Hepatic stellate cell (primary cell): ENCODE data around the gene S100A14.
"Not testable (repeated sequence)": the region's sequence is repeated elsewhere in the genome, so short reads cannot be mapped to it uniquely, and the experiment has no call there.

ENCODE experiments used
- DNase-seq: peaks from one replicate; pipeline ENCODE4 v3.0.0; 2011; ENCODE audit warnings: low spot score

The S100A14 gene

DNA sequence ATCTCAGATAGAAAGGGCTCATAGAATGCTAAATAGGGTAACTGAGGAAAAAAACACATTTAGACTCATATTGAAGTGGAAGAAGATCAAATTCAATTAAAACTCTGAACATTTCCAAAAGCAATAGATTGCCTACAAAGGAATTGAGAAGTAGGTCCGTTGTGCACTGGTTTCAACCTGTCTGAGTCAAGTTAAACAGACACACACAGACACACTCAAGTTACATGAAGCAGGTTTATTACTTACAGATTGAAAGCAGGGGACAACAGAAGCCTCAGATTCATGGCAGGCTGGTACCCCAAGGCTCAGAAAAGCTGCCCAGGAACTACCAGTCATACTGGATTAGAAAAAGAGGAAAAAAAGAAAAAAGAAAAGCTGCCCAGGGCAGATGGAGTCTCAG lies 29.8 kb downstream of the S100A14 start:
- DNase-seq: no peak

DNA sequence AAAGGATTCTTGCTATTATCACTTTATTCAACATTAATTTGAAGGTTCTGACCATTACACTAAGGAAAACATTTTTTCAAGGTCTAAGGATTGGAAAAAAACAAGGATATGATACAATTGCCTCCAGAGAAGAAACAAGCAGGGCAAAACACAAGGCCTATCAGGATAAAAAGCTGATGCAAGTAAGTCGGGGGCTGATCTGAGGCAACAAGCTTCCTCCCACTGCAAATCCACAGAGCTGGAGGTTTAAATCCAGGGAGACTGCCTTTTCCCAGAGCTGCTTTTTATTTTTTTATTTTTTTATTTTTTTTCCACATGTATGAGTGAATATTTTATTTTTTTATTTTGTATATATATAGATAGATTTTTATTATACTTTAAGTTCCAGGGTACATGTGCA lies 31.1 kb downstream of the S100A14 start:
- DNase-seq: no peak

DNA sequence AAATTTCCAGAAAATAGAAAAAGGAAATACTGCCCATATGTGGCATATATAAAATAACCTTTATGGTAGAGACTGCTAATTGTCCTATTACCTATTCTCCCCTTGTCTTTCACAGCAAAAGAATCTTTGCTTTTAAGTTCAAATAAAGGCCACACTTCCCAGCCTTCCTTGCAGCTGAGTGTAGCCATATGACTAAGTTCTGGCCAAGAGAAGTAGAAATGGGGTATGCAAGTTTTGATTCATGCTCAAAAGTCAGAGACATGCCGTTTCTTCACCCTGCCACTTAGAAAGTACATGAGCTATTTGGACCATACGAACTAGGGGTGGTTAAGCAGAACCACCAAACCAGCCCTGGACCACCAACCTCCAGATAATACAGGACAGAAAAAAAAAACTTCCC lies 32.1 kb downstream of the S100A14 start:
- DNase-seq: no peak

DNA sequence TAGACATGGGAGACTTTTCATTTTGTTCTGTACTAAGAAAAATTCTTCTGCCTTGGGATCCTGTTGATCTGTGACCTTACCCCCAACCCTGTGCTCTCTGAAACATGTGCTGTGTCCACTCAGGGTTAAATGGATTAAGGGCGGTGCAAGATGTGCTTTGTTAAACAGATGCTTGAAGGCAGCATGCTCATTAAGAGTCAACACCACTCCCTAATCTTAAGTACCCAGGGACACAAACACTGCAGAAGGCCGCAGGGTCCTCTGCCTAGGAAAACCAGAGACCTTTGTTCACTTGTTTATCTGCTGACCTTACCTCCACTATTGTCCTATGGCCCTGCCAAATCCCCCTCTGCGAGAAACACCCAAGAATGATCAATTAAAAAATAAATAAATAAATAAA lies 32.6 kb downstream of the S100A14 start:
- not testable (repeated sequence) for DNase-seq

DNA sequence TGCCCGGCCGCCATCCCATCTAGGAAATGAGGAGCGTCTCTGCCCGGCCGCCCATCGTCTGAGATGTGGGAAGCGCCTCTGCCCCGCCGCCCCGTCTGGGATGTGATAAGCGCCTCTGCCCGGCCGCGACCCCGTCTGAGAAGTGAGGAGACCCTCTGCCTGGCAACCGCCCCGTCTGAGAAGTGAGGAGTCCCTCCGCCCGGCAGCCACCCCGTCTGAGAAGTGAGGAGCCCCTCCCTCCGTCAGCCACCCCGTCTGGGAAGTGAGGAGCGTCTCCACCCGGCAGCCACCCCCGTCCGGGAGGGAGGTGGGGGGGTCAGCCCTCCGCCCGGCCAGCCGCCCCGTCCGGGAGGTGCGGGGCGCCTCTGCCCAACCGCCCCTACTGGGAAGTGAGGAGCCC lies 33.3 kb downstream of the S100A14 start:
- not testable (repeated sequence) for DNase-seq

DNA sequence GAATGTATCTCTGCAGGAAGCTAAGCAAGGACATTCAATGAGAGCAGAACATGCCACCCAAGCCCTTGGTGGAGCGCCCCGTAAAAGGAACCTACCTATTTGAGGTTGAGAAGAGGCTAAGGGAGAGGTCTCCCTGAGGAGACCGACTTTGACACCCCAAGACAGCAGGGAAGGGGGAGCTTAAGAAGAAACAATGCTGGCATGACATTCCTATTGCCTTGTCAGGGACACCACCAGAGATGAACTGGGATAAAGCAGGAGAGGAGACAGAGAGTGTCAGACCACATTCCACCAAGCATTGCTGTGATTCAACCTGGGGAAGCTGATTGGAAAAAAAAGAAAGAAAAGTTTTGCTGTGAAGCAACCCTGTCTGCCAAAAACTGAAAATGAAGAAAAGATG lies 37.2 kb downstream of the S100A14 start:
- no peak for DNase-seq

DNA sequence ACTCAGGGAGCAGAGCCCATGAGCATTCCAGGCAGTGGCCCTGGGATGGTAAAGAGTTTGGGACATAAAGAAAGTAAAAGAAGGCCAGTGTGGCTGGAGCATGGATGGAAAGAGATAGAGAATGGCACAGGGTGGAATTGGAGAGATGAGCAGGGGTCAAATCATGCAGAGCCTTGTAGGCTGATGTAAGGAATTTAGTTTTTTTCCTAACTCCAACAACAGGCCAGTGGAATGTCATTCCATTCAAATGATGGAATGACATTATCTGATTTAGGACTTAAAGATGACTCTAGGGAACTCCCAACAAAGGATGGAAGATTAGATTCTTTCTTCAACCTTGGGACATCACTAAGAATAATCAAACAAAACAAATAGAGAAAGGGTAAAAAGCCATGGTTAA lies 37.6 kb downstream of the S100A14 start:
- peak; percentile 49 for DNase-seq

DNA sequence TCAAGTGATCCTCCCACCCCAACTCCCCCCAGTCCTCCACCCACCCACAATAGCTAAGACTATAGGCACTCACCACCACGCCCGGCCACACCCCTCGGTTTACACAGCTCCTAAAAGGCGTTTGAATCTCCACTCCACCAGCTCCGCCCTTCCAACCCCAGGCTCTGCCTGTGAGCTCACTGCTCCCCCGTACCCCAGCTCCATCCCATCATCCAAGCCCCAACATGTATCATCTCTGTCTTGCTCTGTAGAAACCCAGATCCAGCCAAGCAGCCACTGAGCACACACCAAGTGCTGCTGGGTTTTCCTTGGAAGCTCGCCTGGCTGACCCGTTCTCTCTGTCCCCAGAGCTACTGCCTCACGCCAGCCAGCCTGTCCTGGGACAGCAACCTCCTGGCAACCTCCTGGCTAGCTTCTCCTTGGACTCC lies 38.5 kb downstream of the S100A14 start:
- no peak for DNase-seq

DNA sequence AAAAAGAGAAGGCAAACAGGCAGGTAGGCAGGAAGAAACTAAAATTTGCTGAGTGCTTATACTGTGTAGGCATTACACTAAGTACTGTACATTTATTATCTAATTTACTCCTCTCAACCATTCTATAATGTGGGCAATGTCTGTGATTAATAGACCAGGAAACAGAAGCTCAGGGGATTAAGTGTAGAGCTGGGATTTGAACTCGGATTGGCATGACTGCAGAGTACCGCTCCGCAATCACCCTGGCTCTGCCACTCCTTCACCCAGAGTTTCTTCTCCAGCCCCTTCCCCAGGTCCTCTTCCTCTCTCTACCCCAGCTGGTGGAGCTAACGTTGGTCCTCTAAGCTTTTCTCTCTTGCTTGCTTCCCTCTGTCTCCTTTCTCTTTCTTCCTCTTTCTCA lies 39.0 kb downstream of the S100A14 start:
- DNase-seq: no peak

DNA sequence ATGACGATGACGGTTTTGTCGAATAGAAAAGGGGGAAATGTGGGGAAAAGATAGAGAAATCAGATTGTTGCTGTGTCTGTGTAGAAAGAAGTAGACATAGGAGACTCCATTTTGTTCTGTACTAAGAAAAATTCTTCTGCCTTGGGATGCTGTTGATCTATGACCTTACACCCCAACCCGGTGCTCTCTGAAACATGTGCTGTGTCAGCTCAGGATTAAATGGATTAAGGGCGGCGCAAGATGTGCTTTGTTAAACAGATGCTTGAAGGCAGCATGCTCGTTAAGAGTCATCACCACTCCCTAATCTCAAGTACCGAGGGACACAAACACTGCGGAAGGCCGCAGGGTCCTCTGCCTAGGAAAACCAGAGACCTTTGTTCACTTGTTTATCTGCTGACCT lies 40.6 kb downstream of the S100A14 start:
- DNase-seq: not testable (repeated sequence)

DNA sequence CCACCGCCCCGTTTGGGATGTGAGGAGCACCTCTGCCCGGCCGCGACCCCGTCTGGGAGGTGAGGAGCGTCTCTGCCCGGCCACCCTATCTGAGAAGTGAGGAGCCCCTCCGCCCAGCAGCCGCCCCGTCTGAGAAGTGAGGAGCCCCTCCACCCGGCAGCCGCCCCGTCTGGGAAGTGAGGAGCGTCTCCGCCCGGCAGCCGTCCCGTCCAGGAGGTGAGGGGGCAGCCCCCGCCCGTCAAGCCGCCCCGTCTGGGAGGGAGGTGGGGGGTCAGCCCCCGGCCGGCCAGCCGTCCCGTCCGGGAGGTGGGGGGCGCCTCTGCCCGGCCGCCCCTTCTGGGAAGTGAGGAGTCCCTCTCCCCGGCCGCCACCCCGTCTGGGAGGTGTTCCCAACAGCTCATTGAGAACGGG lies 41.0 kb downstream of the S100A14 start:
- not testable (repeated sequence) for DNase-seq

DNA sequence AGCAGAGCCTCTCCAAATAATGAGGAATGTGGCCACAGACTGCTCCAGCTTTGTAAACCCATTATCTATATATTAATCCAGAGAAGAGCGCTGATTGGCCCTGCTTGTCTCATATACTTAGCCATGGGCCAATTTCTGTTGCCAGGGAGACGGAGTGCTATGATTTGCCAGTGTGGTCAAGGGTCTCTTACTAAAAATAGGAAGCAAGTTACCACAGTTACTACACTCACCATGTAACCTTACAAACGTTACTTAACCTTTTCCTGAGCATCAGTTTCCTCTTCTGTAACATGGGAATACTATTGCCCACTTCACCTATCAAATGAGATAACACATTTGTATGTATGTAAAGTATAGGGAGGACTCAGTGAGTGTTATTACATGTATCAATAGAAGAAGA lies 42.8 kb downstream of the S100A14 start:
- DNase-seq: no peak

DNA sequence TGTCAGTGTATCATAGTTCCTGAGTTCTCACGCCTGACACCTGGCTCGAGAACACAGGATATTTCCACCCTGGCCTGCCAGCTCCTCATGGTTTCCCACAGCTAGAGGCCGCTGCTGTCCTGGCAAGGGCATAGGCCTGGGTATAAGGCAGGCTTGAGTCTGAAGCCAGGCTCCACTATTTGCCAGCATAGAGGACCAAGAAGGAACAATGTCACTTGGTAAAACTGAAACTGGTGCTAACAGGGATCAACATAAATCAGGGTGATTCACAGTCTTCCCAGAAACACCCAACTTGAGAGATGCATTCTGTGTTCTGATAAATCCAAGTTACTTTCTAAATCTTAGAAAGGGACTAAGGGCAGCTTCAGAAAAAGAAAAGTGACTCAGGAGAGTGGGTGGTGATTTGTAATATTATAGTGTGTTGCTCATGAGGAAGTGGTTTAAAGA lies 43.5 kb downstream of the S100A14 start:
- DNase-seq: peak; percentile 82

DNA sequence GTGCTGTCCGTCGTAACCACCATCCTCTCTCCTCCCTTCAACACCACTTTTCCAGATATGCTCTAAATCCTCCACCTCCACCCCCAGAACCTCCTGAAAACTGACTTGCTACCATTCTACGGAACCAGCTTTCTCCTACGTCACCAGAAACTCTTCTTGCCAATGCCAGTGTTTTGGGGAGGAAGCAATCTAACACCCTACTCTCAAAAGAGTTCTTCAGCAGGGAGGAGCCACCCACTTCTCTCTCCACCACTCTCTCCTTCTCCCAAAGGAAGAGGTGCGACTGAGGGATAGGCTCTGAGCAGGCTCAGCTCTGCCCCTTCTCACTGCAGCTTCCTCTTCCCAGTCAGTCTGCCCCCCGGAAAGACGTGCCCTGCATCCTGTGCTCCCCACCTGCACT lies 44.4 kb downstream of the S100A14 start:
- no peak for DNase-seq

DNA sequence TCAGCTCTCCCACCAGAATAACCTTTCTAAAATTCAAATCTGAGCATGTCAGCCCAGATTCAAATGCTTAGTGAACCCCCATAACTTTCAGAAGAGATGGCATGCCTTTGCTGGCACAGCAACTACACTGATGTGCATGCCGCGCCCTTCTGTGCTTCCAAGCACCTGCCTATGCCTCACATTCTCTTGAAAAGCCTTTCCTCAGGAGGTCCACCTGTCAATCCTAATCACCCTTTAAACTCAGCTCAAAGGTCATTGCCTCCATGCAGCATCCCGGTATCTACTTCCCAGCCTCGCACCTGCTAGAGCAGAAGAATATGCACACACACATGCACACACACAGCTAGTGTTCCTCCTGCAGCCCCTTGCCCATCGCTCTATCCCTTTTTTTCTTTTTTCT lies 45.3 kb downstream of the S100A14 start:
- no peak for DNase-seq

DNA sequence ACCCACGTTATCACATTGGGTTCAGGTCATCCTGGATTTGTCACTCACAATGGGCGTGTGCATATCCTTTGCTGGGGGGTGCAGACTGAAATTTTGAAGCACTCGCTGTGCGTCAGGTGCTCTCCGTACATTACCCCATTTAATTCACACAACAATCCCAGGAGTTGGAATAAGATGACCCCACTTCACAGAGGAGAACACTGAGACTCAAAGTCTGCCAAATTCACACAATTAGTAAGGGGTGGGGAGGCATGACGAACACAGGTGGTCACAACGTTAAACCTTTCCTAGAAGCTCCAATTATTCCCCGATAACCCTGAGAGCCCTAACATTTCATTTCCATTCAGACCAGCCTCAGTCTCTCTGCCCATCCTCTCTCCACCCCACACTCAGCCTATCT lies 46.7 kb downstream of the S100A14 start:
- DNase-seq: no peak

DNA sequence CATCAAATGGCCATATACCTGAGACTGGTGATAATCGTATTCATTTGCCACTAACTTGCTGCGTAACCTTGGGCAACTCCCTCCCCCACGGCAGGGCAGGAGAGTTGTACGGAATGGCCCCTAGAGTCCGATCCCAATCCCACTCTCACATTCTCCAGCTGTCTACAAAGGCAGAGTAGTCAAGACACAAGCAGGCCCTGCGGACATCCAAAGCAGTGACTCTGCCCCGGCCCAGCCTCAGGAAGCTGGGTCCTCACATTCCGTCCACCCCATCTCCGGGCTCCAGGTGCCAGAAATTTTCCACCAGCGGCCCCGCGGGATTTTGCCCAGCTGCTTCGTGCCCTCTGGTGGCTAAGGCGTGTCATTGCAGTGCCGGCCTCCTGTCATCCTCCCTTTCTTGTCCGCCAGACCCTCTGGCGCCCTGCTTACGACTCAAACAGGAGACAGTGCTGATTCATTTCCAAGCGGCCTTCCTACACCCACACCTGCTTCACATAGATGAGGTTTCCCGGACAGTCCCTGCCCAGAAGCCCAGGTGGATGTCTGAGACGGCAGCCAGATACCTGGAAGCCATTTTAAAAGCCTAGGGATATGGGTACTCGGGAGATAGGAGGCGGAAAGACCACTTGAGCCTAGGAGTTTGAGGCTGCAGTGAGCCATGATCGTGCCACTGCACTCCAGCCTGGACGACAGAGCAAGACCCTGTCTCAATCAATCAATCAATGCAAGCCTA lies 47.6 kb downstream of the S100A14 start:
- DNase-seq: peak; percentile 91

DNA sequence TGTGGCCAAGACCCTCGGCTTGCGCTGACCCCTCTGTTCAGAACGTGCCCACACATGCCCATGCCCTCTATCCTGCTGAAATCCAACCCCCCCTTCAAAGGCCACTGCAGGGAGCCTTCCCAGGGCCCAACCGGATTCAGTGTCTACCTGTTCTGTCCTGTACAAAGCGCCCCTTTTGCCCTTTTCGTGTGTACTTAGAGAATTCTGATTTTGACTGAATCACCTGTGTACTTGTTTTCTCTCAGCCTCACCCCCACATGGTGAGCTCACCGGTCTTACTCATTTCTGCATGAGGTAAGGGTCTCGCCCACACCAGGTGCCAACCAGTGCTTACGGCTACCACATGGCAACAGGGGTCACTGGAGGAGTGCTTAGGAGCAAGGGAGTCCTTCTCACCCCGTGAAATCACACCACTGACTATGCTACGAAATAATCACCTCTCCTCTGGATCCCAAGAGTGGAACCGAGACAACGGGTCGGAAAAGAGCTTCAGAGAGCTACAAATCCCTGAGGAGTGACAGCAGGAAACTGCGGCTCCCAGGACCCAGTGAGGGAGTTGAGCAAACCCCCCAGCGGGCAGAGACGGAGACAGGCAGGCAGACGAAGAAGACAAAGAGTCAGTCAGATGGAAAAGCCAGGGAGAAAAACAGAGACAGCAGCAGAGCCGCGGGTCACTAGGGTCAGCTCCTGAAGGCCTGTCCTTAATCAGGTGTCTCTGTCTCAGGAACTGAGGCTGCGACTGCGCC lies 48.3 kb downstream of the S100A14 start:
- DNase-seq: no peak

DNA sequence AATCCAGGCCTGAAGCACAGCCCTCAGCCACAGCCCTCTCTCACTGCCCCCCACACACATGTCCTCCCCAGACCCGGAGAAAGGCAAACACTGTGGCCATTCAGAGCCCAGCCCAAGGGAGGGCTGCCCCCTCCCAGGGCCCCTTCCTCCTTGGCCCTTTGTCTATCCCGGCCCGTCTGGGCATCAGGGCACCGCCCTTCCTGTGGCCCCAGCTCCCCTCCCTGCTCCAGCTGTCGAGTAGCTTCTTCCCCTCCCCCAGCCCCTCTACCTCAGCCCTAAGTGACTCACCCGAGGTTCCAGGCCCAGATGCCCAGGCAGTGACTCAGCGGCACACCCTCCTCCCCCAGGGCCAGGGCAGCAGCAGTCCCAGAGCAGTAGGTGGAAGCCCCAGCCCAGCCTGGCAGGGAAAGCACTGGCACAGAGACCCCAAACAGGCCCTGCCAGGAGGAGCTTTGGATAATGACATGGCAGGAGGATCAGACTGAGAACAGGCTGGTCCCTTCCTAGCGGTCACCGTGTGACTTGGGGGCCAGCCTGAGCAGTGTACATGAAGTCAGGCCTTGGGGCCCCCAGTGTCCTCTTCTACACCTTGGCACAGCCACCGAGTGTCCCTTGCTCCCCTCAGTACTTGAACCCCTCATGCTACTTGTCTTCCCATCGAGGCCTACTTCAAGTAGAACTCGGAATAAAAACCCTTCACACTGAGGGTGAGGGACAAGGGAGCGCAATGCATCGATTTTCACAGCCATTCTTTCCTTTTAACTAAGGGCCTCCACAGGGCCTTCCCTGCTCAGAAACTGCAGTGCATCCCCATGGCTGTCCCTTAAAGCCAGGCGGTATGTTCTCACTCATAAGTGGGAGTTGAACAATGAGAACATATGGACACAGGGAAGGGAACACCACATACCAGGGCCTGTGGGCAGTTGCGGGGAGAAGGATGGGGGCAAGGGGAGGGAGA lies 49.4 kb downstream of the S100A14 start:
- DNase-seq: peak; percentile 100

DNA sequence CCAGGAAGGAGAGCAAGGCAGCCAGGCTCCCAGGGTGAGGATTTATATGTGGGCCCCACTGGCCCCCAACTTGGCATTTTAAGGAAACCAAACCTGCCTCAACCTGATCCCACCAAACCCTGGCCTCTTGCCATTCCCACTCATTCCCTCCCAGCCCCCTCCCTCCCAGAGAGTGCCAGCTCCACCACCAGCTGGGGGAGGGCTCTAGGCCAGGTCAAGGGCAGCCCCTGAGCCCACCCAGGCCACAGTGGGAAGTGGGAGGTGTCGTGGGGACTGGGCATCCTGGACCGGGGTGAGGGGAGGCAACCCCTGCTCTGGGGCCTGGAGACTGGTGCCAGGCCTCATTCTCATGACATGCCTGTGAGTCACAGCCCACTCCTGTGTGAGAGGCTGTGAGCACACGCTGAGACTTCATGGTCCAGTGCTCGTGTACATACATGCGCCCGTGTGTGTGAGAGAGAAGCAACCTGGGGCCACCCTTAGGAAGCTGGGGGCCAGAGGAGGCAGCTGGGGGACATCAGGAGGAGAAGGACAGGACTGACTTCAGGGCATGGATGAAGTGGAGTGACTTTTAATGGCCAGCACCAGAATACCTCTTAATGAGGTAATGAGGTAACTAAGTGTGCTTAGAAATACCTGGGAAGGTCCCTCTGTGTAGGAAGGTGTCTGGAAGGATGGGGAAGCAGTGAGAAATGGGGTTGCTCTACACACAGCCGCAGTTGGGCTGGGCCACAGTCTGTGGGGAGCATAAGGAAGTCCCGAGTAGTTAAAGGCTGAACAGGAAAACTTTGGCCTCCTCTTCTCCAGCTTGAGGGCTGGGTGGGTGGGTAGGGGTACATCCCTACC lies 50.4 kb downstream of the S100A14 start, which contains the start of gene S100A2:
Gene S100A2 (minus strand): TSS at position 316 of the 846 bp plus-strand sequence. CDS start 1,967 bp downstream, outside the sequence.
- peak; percentile 92 for DNase-seq
